K562 (cell line): ENCODE data around the gene JUP. TPM values are rescaled to one million over a fixed set of nuclear protein-coding genes. Genes with fewer than 3 reads are reported as not detected.

Source experiments
- CHCHD3 ChIP-seq: fragments of 250-450 bp; sonication (Bioruptor Pico); IDR thresholded peaks from 2 replicates; pipeline ENCODE4 v2.1.2; 2022; ENCODE audit warnings: mild to moderate bottlenecking
- CHD2 ChIP-seq: IDR thresholded peaks from 2 replicates; pipeline ENCODE4 v1.6.1; 2011; ENCODE audit warnings: low read depth, low read length
- COPS2 ChIP-seq: fragments of 450-650 bp; conservative IDR thresholded peaks from 2 replicates; pipeline ENCODE4 v1.6.1; 2016; ENCODE audit warnings: mild to moderate bottlenecking, moderate library complexity
- EP400 ChIP-seq: fragments of 450-650 bp; IDR thresholded peaks from 2 replicates; pipeline ENCODE4 v1.6.1; 2017; ENCODE audit warnings: antibody characterized with exemption, mild to moderate bottlenecking, moderate library complexity
- ESRRA ChIP-seq: fragments of 450-650 bp; IDR thresholded peaks from 2 replicates; pipeline ENCODE4 v1.6.1; 2014; ENCODE audit warnings: low read depth, mild to moderate bottlenecking, moderate library complexity, borderline replicate concordance
- KDM2B ChIP-seq: fragments of 250-450 bp; sonication (Bioruptor Pico); IDR thresholded peaks from 2 replicates; pipeline ENCODE4 v1.8.0; 2021; ENCODE audit warnings: mild to moderate bottlenecking, moderate library complexity
- KDM4B ChIP-seq, 2 experiments: fragments of 450-650 bp in 1 of 2; sonication (generic) in 1 of 2; IDR thresholded peaks; 2 replicates each; pipeline ENCODE4 v1.6.1; 2016 to 2017; ENCODE audit warnings: borderline replicate concordance in 2 of 2, antibody characterized with exemption in 1 of 2, low read depth in 1 of 2, mild to moderate bottlenecking in 1 of 2
- LEF1 ChIP-seq: fragments of 450-650 bp; IDR thresholded peaks from 2 replicates; pipeline ENCODE4 v1.6.1; 2016; ENCODE audit warnings: mild to moderate bottlenecking
- MCM2 ChIP-seq: fragments of 450-650 bp; IDR thresholded peaks from 2 replicates; pipeline ENCODE4 v1.6.1; 2017; ENCODE audit warnings: low read depth, mild to moderate bottlenecking
- MGA ChIP-seq: fragments of 450-650 bp; IDR thresholded peaks from 2 replicates; pipeline ENCODE4 v1.6.1; 2016; ENCODE audit warnings: mild to moderate bottlenecking, moderate library complexity
- NCOA6 ChIP-seq: fragments of 450-650 bp; IDR thresholded peaks from 2 replicates; pipeline ENCODE4 v1.6.1; 2017; ENCODE audit warnings: mild to moderate bottlenecking
- NCOR1 ChIP-seq: fragments of 450-650 bp; IDR thresholded peaks from 2 replicates; pipeline ENCODE4 v1.6.1; 2016; ENCODE audit warnings: mild to moderate bottlenecking, moderate library complexity
- NR0B1 ChIP-seq: fragments of 450-650 bp; IDR thresholded peaks from one replicate; pipeline ENCODE4 v1.6.1; 2018; ENCODE audit warnings: mild to moderate bottlenecking, moderate library complexity; ENCODE audit not compliant: partially characterized antibody
- SREBF2 ChIP-seq: sonication (generic); formaldehyde crosslinking; IDR thresholded peaks from 2 replicates; pipeline ENCODE4 v1.4.0; 2020; ENCODE audit warnings: mild to moderate bottlenecking, missing genetic modification reagents
- TARDBP ChIP-seq: fragments of 450-650 bp; IDR thresholded peaks from 2 replicates; pipeline ENCODE4 v1.6.1; 2016
- TCF7L2 ChIP-seq: fragments of 150-350 bp; IDR thresholded peaks from 2 replicates; pipeline ENCODE4 v1.6.1; 2016; ENCODE audit warnings: low read depth, mild to moderate bottlenecking, low read length, moderate library complexity
- ZNF174 ChIP-seq: fragments of 250-450 bp; sonication (Bioruptor Pico); IDR thresholded peaks from 2 replicates; pipeline ENCODE4 v1.4.0; 2020; ENCODE audit warnings: mild to moderate bottlenecking
- ZNF75A ChIP-seq: fragments of 450-650 bp; formaldehyde crosslinking; IDR thresholded peaks from 2 replicates; pipeline ENCODE4 v1.4.0; 2020; ENCODE audit warnings: mild to moderate bottlenecking
- polyA plus RNA-seq, 8 experiments: library from polyadenylated mRNA; depleted of rRNA in 4 of 8; stranded (reverse) in 5 of 8; unstranded in 3 of 8; fragments of >200 nt; fragmentation: Nextera tagmentation in 2 of 8; fragmentation: Illumina TruSeq in 1 of 8; extraction: Ambion mirVana in 2 of 8; extraction: Trizol in 1 of 8; gene quantifications; 2 replicates each; pipeline versions ENCODE4 v1.2.1 to v1.2.3, GENCODE V29; 2011 to 2014; ENCODE audit warnings: inconsistent platforms in 1 of 8, missing spikeins in 1 of 8
- total RNA-seq, 7 experiments: library from RNA; depleted of rRNA in 6 of 7; stranded (reverse); fragments of >200 nt in 6 of 7; fragmentation: Illumina TruSeq in 2 of 7; extraction: Trizol in 2 of 7; gene quantifications; 2 replicates each; pipeline versions ENCODE4 v1.2.1 to v1.2.3, GENCODE V29; 2011 to 2021; ENCODE audit warnings: low replicate concordance in 1 of 7

Gene JUP
- total and polyA plus RNA-seq, 9 of the 15 experiments (the other 6 are each of a cell fraction or from before 2014, with no cell fraction given): 6.4 to 177 (median 31.2) TPM

- no peak for TF ChIP-seq MGA
- TF ChIP-seq NCOR1: no peak
- TF ChIP-seq LEF1: no peak
- TF ChIP-seq MCM2: no peak
- TF ChIP-seq ESRRA: peak; percentile 37; the same call in 1 of the 2 replicates
- TF ChIP-seq SREBF2 (CRISPR knock-in tag): no peak
- TF ChIP-seq ZNF75A (CRISPR knock-in tag): no peak
- peak; percentile 78 for TF ChIP-seq CHD2
- no peak for TF ChIP-seq EP400
- TF ChIP-seq TCF7L2: no peak
- no peak for TF ChIP-seq NR0B1
- TF ChIP-seq ZNF174 (CRISPR knock-in tag): no peak
- TF ChIP-seq KDM4B (IDR thresholded peaks at IDR 0.05; ENCODE audit: borderline replicate concordance in 2 of 2, low read depth in 1 of 2): no peak
- TF ChIP-seq NCOA6: no peak
- TF ChIP-seq TARDBP: peak; percentile 79; the same call in 1 of the 2 replicates
- TF ChIP-seq COPS2: no peak
- TF ChIP-seq KDM2B (CRISPR knock-in tag): no peak
- no peak for TF ChIP-seq CHCHD3 (CRISPR knock-in tag)
These were observed at the start of gene JUP (continued) for GRCh38 chr17:41786227-41787020.
